D721Med (cell line): ENCODE measurements around the gene TOP2A.

Experiments
- DNase-seq: peaks from one replicate; pipeline ENCODE4 v3.0.0; 2011; ENCODE audit warnings: low spot score; ENCODE audit not compliant: insufficient read length
- FAIRE-seq: peaks from 2 replicates; lab custom pipeline; 2011; peaks lifted over from hg19 to GRCh38; lab: Jason Lieb, UNC
- CTCF ChIP-seq: IDR thresholded peaks from 2 replicates; pipeline ENCODE4 v1.5.1; 2012; ENCODE audit warnings: mild to moderate bottlenecking, control low read depth; ENCODE audit not compliant: insufficient read depth; ENCODE audit errors: missing control alignments

TOP2A gene

GRCh38 chr17:40364121-40364861 is 53.4 kb downstream of the TOP2A start, which contains the start of gene GJD3:
Gene GJD3, minus strand, starts transcription at chr17:40364737. Its CDS starts 922 bp downstream, at chr17:40363815.
- peak; percentile 11 for DNase-seq
- no peak for FAIRE-seq
- no peak for TF ChIP-seq CTCF

- no peak for TF ChIP-seq CTCF
- DNase-seq: peak; percentile 35
- FAIRE-seq: no peak
Measured at GRCh38 chr17:40363111-40363827, 54.4 kb downstream of the TOP2A start.

GRCh38 chr17:40362696-40363110 is 55.0 kb downstream of the TOP2A start:
- peak; percentile 85 for DNase-seq
- TF ChIP-seq CTCF: peak; percentile 75
- FAIRE-seq: no peak

- FAIRE-seq (no peak), DNase-seq (peak; percentile 16)
- TF ChIP-seq CTCF: no peak
Measured at GRCh38 chr17:40361925-40362695, 55.6 kb downstream of the TOP2A start.

GRCh38 chr17:40361063-40361924 is 56.4 kb downstream of the TOP2A start:
- DNase-seq (peak; percentile 19), FAIRE-seq (no peak)
- TF ChIP-seq CTCF: no peak

GRCh38 chr17:40360091-40360490 is 57.6 kb downstream of the TOP2A start:
- no peak for TF ChIP-seq CTCF
- FAIRE-seq (no peak), DNase-seq (peak; percentile 11)
